ENCODE results near the gene FCRL6. TPM values are rescaled to one million over a fixed set of nuclear protein-coding genes. Genes with fewer than 3 reads are reported as not detected.

The FCRL6 gene
- total and polyA plus RNA-seq, 2 donors (not counting 1 experiment from before 2014, with no cell fraction given): not detected

- Histone ChIP-seq H4K20me1 (ENCODE audit: control insufficient read depth, extremely low read depth, insufficient read depth, low read length) (no peaks in the 10 kb centered on the region), H3K27ac (ENCODE audit: insufficient read depth, low read length) (no peak overlapping the region), H3K4me3 (replicated peaks in 1 of 4; ENCODE audit: control extremely low read depth in 1 of 4, insufficient read depth in 1 of 4, low read depth in 3 of 4, low read length in 4 of 4) (no peak overlapping the region), H3K9ac (ENCODE audit: insufficient read depth, low read length) (no peak overlapping the region), H3K27me3 (ENCODE audit: control insufficient read depth, insufficient read depth, low read length) (no peaks in the 10 kb centered on the region), H3K79me2 (ENCODE audit: control insufficient read depth, insufficient read depth, low read length) (no peaks in the 10 kb centered on the region), H3K9me3 (ENCODE audit: control insufficient read depth, insufficient read depth, low read depth, low read length) (no peaks in the 10 kb centered on the region), H3K4me2 (ENCODE audit: extremely low read depth, insufficient read depth, low read length) (no peak overlapping the region), H3K4me1 (ENCODE audit: control insufficient read depth, extremely low read depth, insufficient read depth, low read length) (peaks cover 2% of the 10 kb centered on the region), H2AFZ (ENCODE audit: low read length) (no peak overlapping the region), H3K36me3 (ENCODE audit: control insufficient read depth, insufficient read depth, low read length) (no peaks in the 10 kb centered on the region)
- no peak for TF ChIP-seq CTCF (conservative IDR thresholded peaks at IDR 0.05 in 1 of 2, IDR thresholded peaks at IDR 0.05 in 1 of 2; ENCODE audit: low read depth in 1 of 2, low read length in 2 of 2)
- TF ChIP-seq EZH2 (IDR thresholded peaks at IDR 0.05; ENCODE audit: low read length, missing control alignments): no peak
- no peak for DNase-seq (ENCODE audit: low read depth in 2 of 2)
Observed at GRCh38 chr1:159832309-159832708, 30.1 kb downstream of the FCRL6 start.

- DNase-seq (ENCODE audit: low read depth in 2 of 2): no peak
- no peaks in the 10 kb centered on the region for H3K27me3 ChIP-seq (ENCODE audit: control insufficient read depth, insufficient read depth, low read length)
- no peak overlapping the region for H3K4me2 ChIP-seq (ENCODE audit: extremely low read depth, insufficient read depth, low read length)
- no peaks in the 10 kb centered on the region for H3K4me1 ChIP-seq (ENCODE audit: control insufficient read depth, extremely low read depth, insufficient read depth, low read length)
- no peaks in the 10 kb centered on the region for H3K79me2 ChIP-seq (ENCODE audit: control insufficient read depth, insufficient read depth, low read length)
- TF ChIP-seq CTCF (conservative IDR thresholded peaks at IDR 0.05 in 1 of 2, IDR thresholded peaks at IDR 0.05 in 1 of 2; ENCODE audit: low read depth in 1 of 2, low read length in 2 of 2): no peak
- TF ChIP-seq EZH2 (IDR thresholded peaks at IDR 0.05; ENCODE audit: low read length, missing control alignments): no peak
- no peak overlapping the region for H3K27ac ChIP-seq (ENCODE audit: insufficient read depth, low read length)
- no peaks in the 10 kb centered on the region for H4K20me1 ChIP-seq (ENCODE audit: control insufficient read depth, extremely low read depth, insufficient read depth, low read length)
- no peaks in the 10 kb centered on the region for H3K9me3 ChIP-seq (ENCODE audit: control insufficient read depth, insufficient read depth, low read depth, low read length)
- no peaks in the 10 kb centered on the region for H3K36me3 ChIP-seq (ENCODE audit: control insufficient read depth, insufficient read depth, low read length)
- no peak overlapping the region for H3K4me3 ChIP-seq (replicated peaks in 1 of 4; ENCODE audit: control extremely low read depth in 1 of 4, insufficient read depth in 1 of 4, low read depth in 3 of 4, low read length in 4 of 4)
- H2AFZ ChIP-seq (ENCODE audit: low read length): no peak overlapping the region
- H3K9ac ChIP-seq (ENCODE audit: insufficient read depth, low read length): no peak overlapping the region
Observed at GRCh38 chr1:159835356-159835755, 33.2 kb downstream of the FCRL6 start.

- Histone ChIP-seq H3K27ac (ENCODE audit: insufficient read depth, low read length) (no peak overlapping the region), H3K36me3 (ENCODE audit: control insufficient read depth, insufficient read depth, low read length) (no peaks in the 10 kb centered on the region), H3K27me3 (ENCODE audit: control insufficient read depth, insufficient read depth, low read length) (no peaks in the 10 kb centered on the region), H4K20me1 (ENCODE audit: control insufficient read depth, extremely low read depth, insufficient read depth, low read length) (no peaks in the 10 kb centered on the region), H3K4me2 (ENCODE audit: extremely low read depth, insufficient read depth, low read length) (no peak overlapping the region), H3K9me3 (ENCODE audit: control insufficient read depth, insufficient read depth, low read depth, low read length) (no peaks in the 10 kb centered on the region), H2AFZ (ENCODE audit: low read length) (no peak overlapping the region), H3K4me3 (replicated peaks in 1 of 4; ENCODE audit: control extremely low read depth in 1 of 4, insufficient read depth in 1 of 4, low read depth in 3 of 4, low read length in 4 of 4) (no peak overlapping the region), H3K9ac (ENCODE audit: insufficient read depth, low read length) (no peak overlapping the region), H3K79me2 (ENCODE audit: control insufficient read depth, insufficient read depth, low read length) (no peaks in the 10 kb centered on the region), H3K4me1 (ENCODE audit: control insufficient read depth, extremely low read depth, insufficient read depth, low read length) (no peaks in the 10 kb centered on the region)
- no peak for DNase-seq (ENCODE audit: low read depth in 2 of 2)
- no peak for TF ChIP-seq EZH2 (IDR thresholded peaks at IDR 0.05; ENCODE audit: low read length, missing control alignments)
- TF ChIP-seq CTCF (conservative IDR thresholded peaks at IDR 0.05 in 1 of 2, IDR thresholded peaks at IDR 0.05 in 1 of 2; ENCODE audit: low read depth in 1 of 2, low read length in 2 of 2): peak in 1 of 2 donors; percentile 25
Observed at GRCh38 chr1:159835862-159836525, 33.8 kb downstream of the FCRL6 start.

Data from fibroblast of lung (primary cell).